ENCODE results near the gene CHSY1.

CHSY1 gene

DNA sequence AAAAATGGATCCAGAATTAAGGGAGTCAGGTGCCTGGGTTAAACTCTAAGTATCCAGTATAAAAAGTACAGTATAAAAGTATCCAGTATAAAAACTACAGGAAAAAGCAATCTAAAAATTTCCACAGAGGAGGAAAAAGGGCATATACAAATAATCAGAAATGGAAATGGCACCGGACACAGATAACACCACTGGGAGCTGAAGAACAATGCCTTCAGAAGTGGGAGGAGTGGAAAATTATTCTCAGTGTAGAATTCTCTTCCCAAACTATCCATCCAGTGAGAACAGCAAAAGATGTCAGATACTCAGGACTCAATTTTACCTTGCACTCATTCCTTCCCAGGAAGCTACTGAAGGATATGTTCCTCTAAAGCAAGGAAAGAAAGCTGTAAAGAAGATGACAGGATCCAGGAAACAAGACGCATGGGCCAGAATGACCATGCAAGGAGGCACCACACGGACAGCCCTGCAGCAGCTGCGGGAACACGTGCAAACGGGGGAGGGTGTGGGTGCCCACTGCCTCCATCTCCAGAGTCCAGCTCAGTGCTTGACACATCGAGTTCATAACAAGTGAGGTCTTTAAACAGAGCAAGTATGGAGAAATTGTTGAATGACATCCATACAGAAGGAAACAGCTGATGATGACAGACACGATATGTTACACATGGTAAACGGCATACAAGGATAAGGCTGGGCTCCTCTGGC is 68.5 kb downstream of the CHSY1 start:
- DNase-seq (ENCODE audit: extremely low spot score): no peak
- TF ChIP-seq ARNT (IDR thresholded peaks at IDR 0.05) (no peak), NFRKB (IDR thresholded peaks at IDR 0.05) (no peak), ZNF384 (IDR thresholded peaks at IDR 0.05) (no peak)
- POLR2A ChIA-PET: no interaction called here
- CTCF ChIA-PET: interaction anchor here (0.7 to 0.9 kb wide), 2 partner anchors 19 to 266 kb away, joined by 3 to 4 read pairs; no protein-coding TSS in a partner anchor

DNA sequence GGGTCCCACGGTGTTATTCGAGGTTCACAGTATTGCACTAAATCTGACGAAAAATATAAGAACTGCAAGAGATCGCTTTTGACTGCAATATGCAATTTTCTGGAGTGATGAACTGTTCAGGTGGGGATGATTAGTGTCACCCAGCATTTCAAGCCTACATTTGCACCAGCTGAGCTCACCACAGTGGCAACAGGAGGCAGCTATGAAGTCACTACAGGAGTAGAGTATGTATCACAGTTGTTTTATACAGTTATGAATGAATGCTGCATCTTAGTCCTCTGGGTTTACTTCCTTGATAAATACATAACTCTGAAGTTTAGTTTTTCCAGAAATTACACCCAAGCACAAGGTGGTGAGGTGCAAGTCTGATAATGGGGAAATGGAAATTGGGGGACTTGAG is 69.6 kb downstream of the CHSY1 start:
- POLR2A ChIA-PET: no interaction called here
- DNase-seq (ENCODE audit: extremely low spot score): no peak
- TF ChIP-seq SUZ12 (IDR thresholded peaks at IDR 0.05) (no peak), SP1 (IDR thresholded peaks at IDR 0.05) (no peak), BHLHE40 (IDR thresholded peaks at IDR 0.05; ENCODE audit: borderline replicate concordance) (no peak), FOXM1 (IDR thresholded peaks at IDR 0.05; ENCODE audit: borderline replicate concordance) (no peak), L3MBTL2 (conservative IDR thresholded peaks at IDR 0.05) (no peak), TARDBP (IDR thresholded peaks at IDR 0.05) (no peak), ZNF384 (IDR thresholded peaks at IDR 0.05) (no peak)
- CTCF ChIA-PET: no interaction called here

DNA sequence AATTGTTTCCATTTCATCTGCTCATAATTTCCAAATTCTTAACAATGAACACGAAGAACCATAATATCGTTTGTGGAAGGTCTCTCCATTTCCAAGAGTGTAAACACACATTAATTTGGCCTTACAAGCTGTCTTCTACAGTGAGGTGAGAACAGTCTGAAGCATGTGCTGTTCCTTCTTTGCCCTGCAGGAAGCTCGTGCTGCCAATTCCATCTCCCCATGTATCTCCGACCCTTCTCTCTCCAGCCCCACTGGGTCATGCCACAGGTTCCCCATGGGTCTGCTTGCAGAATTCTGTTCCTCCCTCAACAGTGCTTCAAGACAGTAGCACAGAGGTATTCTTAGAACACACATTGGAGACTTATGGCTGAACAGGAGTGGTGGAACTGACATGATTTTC is 70.5 kb downstream of the CHSY1 start:
- TF ChIP-seq FOXA1 (IDR thresholded peaks at IDR 0.05) (no peak), ARNT (IDR thresholded peaks at IDR 0.05) (no peak), TARDBP (IDR thresholded peaks at IDR 0.05) (no peak), NFRKB (IDR thresholded peaks at IDR 0.05) (no peak), L3MBTL2 (conservative IDR thresholded peaks at IDR 0.05) (no peak), SP1 (IDR thresholded peaks at IDR 0.05) (no peak)
- TF ChIP-seq, protein P1, sequence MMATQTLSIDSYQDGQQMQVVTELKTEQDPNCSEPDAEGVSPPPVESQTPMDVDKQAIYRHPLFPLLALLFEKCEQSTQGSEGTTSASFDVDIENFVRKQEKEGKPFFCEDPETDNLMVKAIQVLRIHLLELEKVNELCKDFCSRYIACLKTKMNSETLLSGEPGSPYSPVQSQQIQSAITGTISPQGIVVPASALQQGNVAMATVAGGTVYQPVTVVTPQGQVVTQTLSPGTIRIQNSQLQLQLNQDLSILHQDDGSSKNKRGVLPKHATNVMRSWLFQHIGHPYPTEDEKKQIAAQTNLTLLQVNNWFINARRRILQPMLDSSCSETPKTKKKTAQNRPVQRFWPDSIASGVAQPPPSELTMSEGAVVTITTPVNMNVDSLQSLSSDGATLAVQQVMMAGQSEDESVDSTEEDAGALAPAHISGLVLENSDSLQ (IDR thresholded peaks at IDR 0.05): no peak
- ChIA-PET POLR2A (no interaction called here), CTCF (interaction anchor here (0.6 kb wide), 1 partner anchor 542 kb away, joined by 3 read pairs; no protein-coding TSS in a partner anchor)
- DNase-seq (ENCODE audit: extremely low spot score): no peak

DNA sequence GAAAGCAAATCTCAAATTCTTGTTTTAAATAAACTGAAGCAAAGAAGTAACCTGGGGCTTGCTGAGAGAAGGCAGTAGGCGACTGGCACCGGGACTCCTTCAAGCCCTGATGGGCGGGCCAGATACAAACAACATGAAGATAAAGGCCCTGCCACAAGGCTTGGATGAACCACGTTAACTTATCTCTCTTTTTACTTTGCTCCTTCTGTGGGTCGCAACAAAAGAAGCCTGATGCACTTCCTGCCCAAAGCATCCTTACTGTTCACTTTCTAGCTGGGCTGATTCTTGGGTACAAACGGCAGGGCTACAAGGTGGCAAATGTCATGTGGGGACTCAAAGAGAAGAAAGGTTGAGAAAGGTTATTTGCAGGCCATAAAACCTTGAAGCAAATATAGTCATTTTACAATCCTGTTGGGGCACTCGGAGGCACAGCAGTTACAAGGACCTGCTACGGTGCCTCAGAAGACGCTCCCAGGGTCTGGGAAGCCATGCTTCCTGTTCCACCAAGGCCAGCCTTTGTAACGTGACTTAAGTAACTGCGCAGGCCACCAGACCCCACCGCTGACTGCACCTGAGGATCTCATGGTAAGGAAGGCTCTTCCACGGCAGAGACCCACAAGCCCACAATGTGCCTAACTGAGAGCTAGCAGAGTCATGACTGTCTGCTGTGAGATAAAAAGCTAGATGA is 71.1 kb downstream of the CHSY1 start:
- DNase-seq (ENCODE audit: extremely low spot score): no peak
- ChIA-PET POLR2A (no interaction called here), CTCF (interaction anchor here (0.6 kb wide), 1 partner anchor 542 kb away, joined by 3 read pairs; no protein-coding TSS in a partner anchor)
- TF ChIP-seq FOXA1 (IDR thresholded peaks at IDR 0.05) (no peak), SUZ12 (IDR thresholded peaks at IDR 0.05) (no peak), CTBP1 (IDR thresholded peaks at IDR 0.05; ENCODE audit: borderline replicate concordance) (no peak), SP1 (IDR thresholded peaks at IDR 0.05) (no peak), LEF1 (IDR thresholded peaks at IDR 0.05; ENCODE audit: borderline replicate concordance) (no peak), ARNT (IDR thresholded peaks at IDR 0.05) (no peak), FOXM1 (IDR thresholded peaks at IDR 0.05; ENCODE audit: borderline replicate concordance) (no peak), L3MBTL2 (conservative IDR thresholded peaks at IDR 0.05) (no peak), BHLHE40 (IDR thresholded peaks at IDR 0.05; ENCODE audit: borderline replicate concordance) (no peak), NFRKB (IDR thresholded peaks at IDR 0.05) (no peak), TARDBP (IDR thresholded peaks at IDR 0.05) (no peak), ZNF384 (IDR thresholded peaks at IDR 0.05) (no peak), HDGF (IDR thresholded peaks at IDR 0.05; ENCODE audit: borderline replicate concordance) (no peak), FOXK2 (IDR thresholded peaks at IDR 0.05) (no peak), ELF4 (IDR thresholded peaks at IDR 0.05) (no peak)
- TF ChIP-seq, protein P1 (IDR thresholded peaks at IDR 0.05): no peak

DNA sequence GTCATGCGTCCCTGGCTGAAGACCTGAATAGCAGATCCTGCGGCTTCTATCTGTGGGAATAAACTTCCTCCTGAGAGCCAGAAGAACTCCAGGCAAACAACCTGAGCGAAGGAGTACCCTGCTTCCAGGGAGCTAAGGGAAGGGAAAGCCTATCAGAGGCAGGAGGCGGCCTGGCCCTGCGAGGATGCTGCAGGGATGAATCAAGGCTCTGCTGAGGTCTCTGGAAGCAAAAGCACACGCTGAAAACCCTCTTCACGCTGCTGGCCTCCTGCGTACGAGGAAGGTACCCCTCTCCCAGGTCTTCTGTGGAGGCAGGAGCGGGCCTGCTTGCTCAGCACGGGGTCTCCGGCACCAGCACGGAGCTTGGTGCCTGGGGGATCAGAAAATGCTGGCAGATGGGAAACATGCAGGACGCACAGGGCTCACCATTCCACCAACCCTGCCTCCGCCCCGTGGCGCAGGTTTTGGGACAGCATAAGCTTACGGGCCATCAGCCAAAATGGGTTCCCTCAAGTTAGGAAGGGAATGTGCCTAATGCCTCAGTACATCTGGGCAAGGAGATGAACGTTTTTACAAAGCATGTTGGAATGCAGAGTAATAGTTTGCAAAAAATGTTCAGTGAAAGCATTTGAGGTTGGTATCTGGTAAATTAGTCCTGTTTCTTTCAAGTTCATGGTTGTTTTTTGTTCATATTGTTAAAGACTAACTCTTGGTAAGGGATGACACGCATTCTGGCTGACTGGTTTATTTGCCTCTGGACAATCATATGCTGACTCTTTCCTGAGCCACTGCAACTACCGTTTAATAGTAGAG is 72.3 kb downstream of the CHSY1 start:
- no peak for DNase-seq (ENCODE audit: extremely low spot score)
- CTCF ChIA-PET: interaction anchor here (0.7 kb wide), 1 partner anchor 14 kb away, joined by 3 read pairs; no protein-coding TSS in a partner anchor
- TF ChIP-seq LEF1 (IDR thresholded peaks at IDR 0.05; ENCODE audit: borderline replicate concordance) (no peak), FOXM1 (IDR thresholded peaks at IDR 0.05; ENCODE audit: borderline replicate concordance) (no peak), TARDBP (IDR thresholded peaks at IDR 0.05) (no peak), CTBP1 (IDR thresholded peaks at IDR 0.05; ENCODE audit: borderline replicate concordance) (no peak), ELF4 (IDR thresholded peaks at IDR 0.05) (no peak), L3MBTL2 (conservative IDR thresholded peaks at IDR 0.05) (no peak), ARNT (IDR thresholded peaks at IDR 0.05) (no peak), HDGF (IDR thresholded peaks at IDR 0.05; ENCODE audit: borderline replicate concordance) (no peak), ZNF384 (IDR thresholded peaks at IDR 0.05) (no peak), FOXK2 (IDR thresholded peaks at IDR 0.05) (no peak)
- POLR2A ChIA-PET: no interaction called here

DNA sequence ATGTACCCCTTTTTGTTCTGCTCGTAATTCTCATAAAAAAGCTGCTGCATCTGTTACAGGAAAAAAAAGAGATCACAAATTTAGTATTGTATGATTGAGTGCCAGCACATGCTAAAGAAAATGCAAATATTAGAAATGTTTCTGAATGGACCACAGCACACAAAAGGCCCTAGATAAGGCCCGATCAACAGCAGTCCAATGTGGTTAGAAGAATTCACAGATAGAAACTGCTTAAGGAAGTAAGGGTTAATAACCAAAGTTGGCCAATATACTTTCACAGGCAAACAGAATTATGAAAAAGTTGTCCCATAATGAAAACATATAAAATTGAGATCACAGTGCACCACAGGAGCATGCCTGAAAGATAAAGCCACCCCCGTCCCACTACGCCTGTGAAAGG is 72.9 kb downstream of the CHSY1 start:
- TF ChIP-seq FOXK2 (IDR thresholded peaks at IDR 0.05): no peak
- TF ChIP-seq, protein P1 (IDR thresholded peaks at IDR 0.05): no peak
- TF ChIP-seq NFRKB (IDR thresholded peaks at IDR 0.05): no peak
- TF ChIP-seq SP1 (IDR thresholded peaks at IDR 0.05): no peak
- TF ChIP-seq CTBP1 (IDR thresholded peaks at IDR 0.05; ENCODE audit: borderline replicate concordance): no peak
- no peak for TF ChIP-seq FOXM1 (IDR thresholded peaks at IDR 0.05; ENCODE audit: borderline replicate concordance)
- TF ChIP-seq ELF4 (IDR thresholded peaks at IDR 0.05): no peak
- no peak for TF ChIP-seq ARNT (IDR thresholded peaks at IDR 0.05)
- no peak for TF ChIP-seq TARDBP (IDR thresholded peaks at IDR 0.05)
- TF ChIP-seq SUZ12 (IDR thresholded peaks at IDR 0.05): no peak
- TF ChIP-seq LEF1 (IDR thresholded peaks at IDR 0.05; ENCODE audit: borderline replicate concordance): no peak
- no peak for TF ChIP-seq L3MBTL2 (conservative IDR thresholded peaks at IDR 0.05)
- no peak for TF ChIP-seq ZNF384 (IDR thresholded peaks at IDR 0.05)
- no peak for TF ChIP-seq HDGF (IDR thresholded peaks at IDR 0.05; ENCODE audit: borderline replicate concordance)
- TF ChIP-seq BHLHE40 (IDR thresholded peaks at IDR 0.05; ENCODE audit: borderline replicate concordance): no peak
- no peak for TF ChIP-seq FOXA1 (IDR thresholded peaks at IDR 0.05)
- ChIA-PET POLR2A (no interaction called here), CTCF (interaction anchor here (0.7 kb wide), 1 partner anchor 14 kb away, joined by 3 read pairs; no protein-coding TSS in a partner anchor)
- no peak for DNase-seq (ENCODE audit: extremely low spot score)

Measured in HEK293T (cell line).